Stomach (tissue), 9 donors: ENCODE results near the gene PITPNB. TPM values are rescaled to one million over a fixed set of nuclear protein-coding genes. Genes with fewer than 3 reads are reported as not detected.

Source experiments
- DNase-seq, 2 donors: peaks; one replicate each; pipeline versions ENCODE4 v3.0.0 to v3.0.0-alpha.2; 2013 to 2019
- H3K27ac ChIP-seq, 5 donors: fragments of 200-600 bp in 4 of 5; sonication (generic) in 4 of 5; one replicate each; pipeline ENCODE4 v1.5.1; 2013 to 2019; ENCODE audit warnings: mild to moderate bottlenecking in 1 of 5, moderate library complexity in 1 of 5
- H3K27me3 ChIP-seq, 3 donors: fragments of 200-600 bp; sonication (generic); one replicate each; pipeline ENCODE4 v1.5.1; 2017 to 2019; ENCODE audit warnings: mixed run types in 1 of 3
- H3K36me3 ChIP-seq, 4 donors: fragments of 200-600 bp; sonication (generic); 1 replicate in 3 of 4; 2 replicates in 1 of 4; pipeline ENCODE4 v1.5.1; 2016 to 2019
- H3K4me1 ChIP-seq, 4 donors: fragments of 200-600 bp; sonication (generic); one replicate each; pipeline ENCODE4 v1.5.1; 2016 to 2019
- H3K4me3 ChIP-seq, 4 donors: fragments of 200-600 bp; sonication (generic) in 3 of 4; one replicate each; pipeline ENCODE4 v1.5.1; 2016 to 2019; ENCODE audit warnings: mild to moderate bottlenecking in 1 of 4
- H3K9me3 ChIP-seq, 4 donors: fragments of 200-600 bp; sonication (generic); one replicate each; pipeline ENCODE4 v1.5.1; 2016 to 2019
- EP300 ChIP-seq: sonication (generic); formaldehyde crosslinking; IDR thresholded peaks from one replicate; pipeline ENCODE4 v1.6.1; 2017; ENCODE audit warnings: antibody characterized with exemption
- POLR2A ChIP-seq, 4 donors: fragments of 450-650 bp; IDR thresholded peaks; one replicate each; pipeline ENCODE4 v1.6.1; 2016; ENCODE audit warnings: antibody characterized with exemption in 4 of 4, control low read depth in 2 of 4, mild to moderate bottlenecking in 1 of 4, moderate library complexity in 1 of 4
- POLR2AphosphoS5 ChIP-seq, 3 donors: sonication (generic); formaldehyde crosslinking; IDR thresholded peaks; one replicate each; pipeline ENCODE4 v1.6.1; 2016; ENCODE audit warnings: antibody characterized with exemption in 3 of 3
- WGBS, 5 donors: extraction: QIAGEN DNeasy Blood & Tissue Kit in 3 of 5; methylation state at CpG; one replicate each; pipeline versions ENCODE4 v1.1.5 to v1.1.7; 2013 to 2018; 5-methylcytosine and 5-hydroxymethylcytosine counted together
- intact Hi-C: fragments of 100-400 bp; cut with DNase I; formaldehyde crosslinking; loops from one replicate; pipeline ENCODE4 v1.15.1; 2023; ENCODE audit warnings: low total_unique reads
- polyA plus RNA-seq, 3 donors: library from polyadenylated mRNA; stranded (reverse); fragments of 200-250 nt; gene quantifications; one replicate each; pipeline ENCODE4 v1.2.3, GENCODE V29; 2013
- total RNA-seq, 5 donors: library from RNA; depleted of rRNA; stranded (reverse); fragments of >200 nt; gene quantifications; one replicate each; pipeline versions ENCODE4 v1.1.0 to v1.2.3, GENCODE V29; 2014 to 2016
- TF ChIP-seq, protein P1 (sequence below), 7 experiments: fragments of 450-650 bp in 4 of 7; fragments of 200-600 bp in 3 of 7; sonication (generic) in 3 of 7; IDR thresholded peaks; one replicate each; pipeline ENCODE4 v1.5.1; 2016 to 2019; ENCODE audit warnings: antibody characterized with exemption in 7 of 7, control low read depth in 2 of 7, mild to moderate bottlenecking in 1 of 7
- donor health status: healthy with polysubstance abuse.
- donor health status: Bipolar disorder and iron deficiency.
- donor health status: healthy.

PITPNB gene
- total and polyA plus RNA-seq, 8 donors = 6.7 to 91.6 (median 29.9) TPM

DNA sequence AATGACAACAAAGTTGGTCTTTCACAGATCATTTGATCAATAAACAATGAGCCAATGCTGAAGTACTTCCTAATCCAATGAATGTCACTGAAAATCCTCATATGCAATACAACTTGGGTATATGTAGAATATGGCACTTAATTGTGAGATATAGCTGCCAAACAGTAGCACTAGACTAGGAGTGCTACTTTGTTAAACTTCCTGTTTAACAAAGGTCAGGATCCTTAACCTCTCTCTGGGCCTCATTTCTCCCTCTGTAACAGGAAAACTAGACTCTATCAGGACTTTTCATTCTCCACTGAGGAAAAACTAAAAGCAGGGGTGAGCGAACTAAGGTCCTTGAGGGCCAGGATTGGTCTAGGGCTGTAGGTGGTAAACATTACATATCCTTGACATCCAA is 56.1 kb downstream of the PITPNB start:
- H3K27me3 ChIP-seq = no peaks in the 10 kb centered on the region
- TF ChIP-seq EP300 (no peak), POLR2A (IDR thresholded peaks at IDR 0.05) (no peak)
- no peaks in the 10 kb centered on the region for H3K9me3 ChIP-seq
- peaks cover 41 to 93% (median 76%) of the 10 kb centered on the region in 4 donors for H3K4me1 ChIP-seq
- WGBS, 5 donors = 59 to 82% (median 71%) methylated on average over 1 of the region's 1 CpG
- no peak for DNase-seq
- H3K27ac ChIP-seq = peak overlapping the region in 4 of 5 donors; percentile 17 to 85 (median 66)
- no peak overlapping the region for H3K4me3 ChIP-seq
- intact Hi-C loops = no loop called here
- peaks cover 4 to 28% (median 16%) of the 10 kb centered on the region in 4 donors for H3K36me3 ChIP-seq

GRCh38 chr22:27859336-27859735 is 59.7 kb downstream of the PITPNB start:
- WGBS, 5 donors = 20 to 38% (median 26%) methylated on average over 2 of the region's 2 CpGs
- TF ChIP-seq POLR2AphosphoS5 (IDR thresholded peaks at IDR 0.05) = no peak
- TF ChIP-seq POLR2A (IDR thresholded peaks at IDR 0.05) = no peak
- TF ChIP-seq EP300 = no peak
- TF ChIP-seq, protein P1, sequence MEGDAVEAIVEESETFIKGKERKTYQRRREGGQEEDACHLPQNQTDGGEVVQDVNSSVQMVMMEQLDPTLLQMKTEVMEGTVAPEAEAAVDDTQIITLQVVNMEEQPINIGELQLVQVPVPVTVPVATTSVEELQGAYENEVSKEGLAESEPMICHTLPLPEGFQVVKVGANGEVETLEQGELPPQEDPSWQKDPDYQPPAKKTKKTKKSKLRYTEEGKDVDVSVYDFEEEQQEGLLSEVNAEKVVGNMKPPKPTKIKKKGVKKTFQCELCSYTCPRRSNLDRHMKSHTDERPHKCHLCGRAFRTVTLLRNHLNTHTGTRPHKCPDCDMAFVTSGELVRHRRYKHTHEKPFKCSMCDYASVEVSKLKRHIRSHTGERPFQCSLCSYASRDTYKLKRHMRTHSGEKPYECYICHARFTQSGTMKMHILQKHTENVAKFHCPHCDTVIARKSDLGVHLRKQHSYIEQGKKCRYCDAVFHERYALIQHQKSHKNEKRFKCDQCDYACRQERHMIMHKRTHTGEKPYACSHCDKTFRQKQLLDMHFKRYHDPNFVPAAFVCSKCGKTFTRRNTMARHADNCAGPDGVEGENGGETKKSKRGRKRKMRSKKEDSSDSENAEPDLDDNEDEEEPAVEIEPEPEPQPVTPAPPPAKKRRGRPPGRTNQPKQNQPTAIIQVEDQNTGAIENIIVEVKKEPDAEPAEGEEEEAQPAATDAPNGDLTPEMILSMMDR (IDR thresholded peaks at IDR 0.05) = no peak
- peaks cover 35 to 65% (median 51%) of the 10 kb centered on the region in 4 donors for H3K36me3 ChIP-seq
- H3K9me3 ChIP-seq = no peaks in the 10 kb centered on the region
- intact Hi-C loops = no loop called here
- H3K27ac ChIP-seq = peak overlapping the region; percentile 46 to 84 (median 76)
- H3K27me3 ChIP-seq = no peaks in the 10 kb centered on the region
- peaks cover 30 to 86% (median 54%) of the 10 kb centered on the region in 4 donors for H3K4me1 ChIP-seq
- no peak overlapping the region for H3K4me3 ChIP-seq
- no peak for DNase-seq

- intact Hi-C loops = no loop called here
- H3K27ac ChIP-seq = peak overlapping the region in 4 of 5 donors; percentile 76 to 84 (median 77)
- H3K9me3 ChIP-seq = no peaks in the 10 kb centered on the region
- peaks cover 26 to 79% (median 49%) of the 10 kb centered on the region in 4 donors for H3K4me1 ChIP-seq
- WGBS, 5 donors = 59 to 81% (median 64%) methylated on average over 1 of the region's 1 CpG
- no peaks in the 10 kb centered on the region for H3K27me3 ChIP-seq
- H3K36me3 ChIP-seq = peaks cover 35 to 72% (median 52%) of the 10 kb centered on the region in 4 donors
- H3K4me3 ChIP-seq = no peak overlapping the region
- DNase-seq = no peak
- TF ChIP-seq, protein P1 (IDR thresholded peaks at IDR 0.05) = no peak
- TF ChIP-seq POLR2AphosphoS5 (IDR thresholded peaks at IDR 0.05) = no peak
- no peak for TF ChIP-seq EP300
- TF ChIP-seq POLR2A (IDR thresholded peaks at IDR 0.05) = no peak
Measured at GRCh38 chr22:27858626-27859025, 60.4 kb downstream of the PITPNB start.

DNA sequence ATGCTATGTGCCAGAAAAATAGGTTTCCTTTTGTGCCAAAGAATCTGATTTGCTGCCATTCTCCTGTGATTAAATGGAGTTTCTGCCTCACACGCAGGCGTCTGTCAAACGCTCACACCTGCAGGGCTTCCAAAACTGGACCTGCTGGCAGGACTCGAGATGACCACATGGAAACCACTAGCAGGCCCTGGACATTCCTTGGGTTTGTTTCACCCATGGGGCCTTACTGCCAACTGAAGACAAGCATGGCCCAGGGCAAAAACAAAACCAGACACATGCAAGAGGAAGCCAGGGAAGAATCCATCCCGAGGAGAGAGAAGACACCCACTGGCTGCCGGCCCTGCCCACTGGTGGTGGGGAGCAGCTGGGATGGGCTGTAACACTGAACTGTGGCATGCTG is 61.6 kb downstream of the PITPNB start:
- WGBS, 5 donors = 65 to 93% (median 88%) methylated on average over 6 of the region's 6 CpGs
- Histone ChIP-seq H3K27me3 (no peaks in the 10 kb centered on the region), H3K4me1 (peaks cover 14 to 67% (median 38%) of the 10 kb centered on the region in 4 donors), H3K36me3 (peaks cover 35 to 84% (median 63%) of the 10 kb centered on the region in 4 donors), H3K27ac (peak overlapping the region in 1 of 5 donors; percentile 84), H3K4me3 (no peak overlapping the region), H3K9me3 (no peaks in the 10 kb centered on the region)
- DNase-seq = no peak
- intact Hi-C loops = no loop called here
- no peak for TF ChIP-seq POLR2A (IDR thresholded peaks at IDR 0.05)

- no peak for TF ChIP-seq POLR2A (IDR thresholded peaks at IDR 0.05)
- TF ChIP-seq, protein P1 (IDR thresholded peaks at IDR 0.05) = no peak
- no peak for TF ChIP-seq POLR2AphosphoS5 (IDR thresholded peaks at IDR 0.05)
- no peak for TF ChIP-seq EP300
- Histone ChIP-seq H3K27me3 (no peaks in the 10 kb centered on the region), H3K4me1 (peaks cover 14 to 57% (median 36%) of the 10 kb centered on the region in 4 donors), H3K4me3 (no peak overlapping the region), H3K27ac (peak overlapping the region in 1 of 5 donors; percentile 84), H3K9me3 (no peaks in the 10 kb centered on the region), H3K36me3 (peaks cover 35 to 88% (median 71%) of the 10 kb centered on the region in 4 donors)
- intact Hi-C loops = no loop called here
- DNase-seq = no peak
- WGBS, 5 donors = 93 to 98% (median 96%) methylated on average over 4 of the region's 4 CpGs
Measured at GRCh38 chr22:27856386-27856785, 62.7 kb downstream of the PITPNB start.
